Osteocyte (in vitro differentiated cells): Measurements from ENCODE around the gene TM7SF2. TPM values are rescaled to one million over a fixed set of nuclear protein-coding genes. Genes with fewer than 3 reads are reported as not detected.
A peak's percentile ranks its signal among the peaks of the same experiment; 100 is the strongest.
"Not testable (repeated sequence)": the region's sequence is repeated elsewhere in the genome, so short reads cannot be mapped to it uniquely, and the experiment has no call there.

Source experiments
- DNase-seq: peaks from one replicate; pipeline ENCODE4 v3.0.0; 2021; ENCODE audit warnings: mixed read lengths; ENCODE audit not compliant: unreplicated experiment; ENCODE audit errors: extremely low spot score
- H3K27ac Mint-ChIP-seq: one replicate; pipeline ENCODE4 v1.8.0; 2021; ENCODE audit warnings: mild to moderate bottlenecking, mixed read lengths; ENCODE audit not compliant: unreplicated experiment
- H3K27me3 Mint-ChIP-seq: one replicate; pipeline ENCODE4 v1.8.0; 2021; ENCODE audit warnings: mixed read lengths; ENCODE audit not compliant: unreplicated experiment
- H3K36me3 Mint-ChIP-seq: one replicate; pipeline ENCODE4 v1.8.0; 2021; ENCODE audit warnings: mixed read lengths; ENCODE audit not compliant: unreplicated experiment
- H3K4me1 Mint-ChIP-seq: one replicate; pipeline ENCODE4 v1.8.0; 2021; ENCODE audit warnings: mixed read lengths; ENCODE audit not compliant: unreplicated experiment
- H3K4me3 Mint-ChIP-seq: one replicate; pipeline ENCODE4 v1.8.0; 2021; ENCODE audit warnings: mild to moderate bottlenecking, moderate library complexity, mixed read lengths; ENCODE audit not compliant: unreplicated experiment
- H3K9me3 Mint-ChIP-seq: one replicate; pipeline ENCODE4 v1.8.0; 2021; ENCODE audit warnings: mixed read lengths; ENCODE audit not compliant: unreplicated experiment
- CTCF ChIP-seq: fragments of 200-600 bp; sonication (generic); IDR thresholded peaks from 2 replicates; pipeline ENCODE4 v1.5.0; 2021; ENCODE audit warnings: antibody characterized with exemption, mild to moderate bottlenecking, moderate library complexity
- total RNA-seq: library from RNA; stranded (reverse); gene quantifications from 2 replicates; pipeline ENCODE4 v1.2.1, GENCODE V29; 2021

Gene TM7SF2
- total RNA-seq, 1 donor from 2014 or later: 13.6 TPM

- H3K4me1 Mint-ChIP-seq: peaks cover 37% of the 10 kb centered on the region
Observed at GRCh38 chr11:65118097-65118837, 6.6 kb downstream of the TM7SF2 start.

GRCh38 chr11:65118891-65119669, 7.4 kb downstream of the TM7SF2 start:
- H3K4me1 Mint-ChIP-seq: peaks cover 30% of the 10 kb centered on the region
- H3K36me3 Mint-ChIP-seq: peaks cover 16% of the 10 kb centered on the region
- H3K27me3 Mint-ChIP-seq, DNase-seq, H3K9me3 Mint-ChIP-seq, H3K4me3 Mint-ChIP-seq: not testable (repeated sequence)
- H3K27ac Mint-ChIP-seq: peak overlapping the region; percentile 63

More at GRCh38 chr11:65118097-65118837, 6.6 kb downstream of the TM7SF2 start:
- peak overlapping the region; percentile 85 for H3K27ac Mint-ChIP-seq
- no peaks in the 10 kb centered on the region for H3K27me3 Mint-ChIP-seq
- DNase-seq: no peak
- H3K4me3 Mint-ChIP-seq: peak overlapping the region; percentile 86
- H3K9me3 Mint-ChIP-seq: no peaks in the 10 kb centered on the region
- no peak for TF ChIP-seq CTCF
- peaks cover 16% of the 10 kb centered on the region for H3K36me3 Mint-ChIP-seq

GRCh38 chr11:65119670-65119995, 8.0 kb downstream of the TM7SF2 start:
- Mint-ChIP-seq H3K9me3 (no peaks in the 10 kb centered on the region), H3K4me3 (no peak overlapping the region), H3K27ac (no peak overlapping the region), H3K36me3 (peaks cover 19% of the 10 kb centered on the region), H3K4me1 (peaks cover 33% of the 10 kb centered on the region), H3K27me3 (no peaks in the 10 kb centered on the region)
- TF ChIP-seq CTCF: no peak
- no peak for DNase-seq

GRCh38 chr11:65120831-65121230, 9.2 kb downstream of the TM7SF2 start:
- H3K4me1 Mint-ChIP-seq: peaks cover 33% of the 10 kb centered on the region
- no peak for DNase-seq
- H3K36me3 Mint-ChIP-seq: peaks cover 19% of the 10 kb centered on the region
- H3K27ac Mint-ChIP-seq: peak overlapping the region; percentile 97
- H3K4me3 Mint-ChIP-seq: peak overlapping the region; percentile 97
- no peaks in the 10 kb centered on the region for H3K27me3 Mint-ChIP-seq
- H3K9me3 Mint-ChIP-seq: no peaks in the 10 kb centered on the region
- TF ChIP-seq CTCF: no peak

GRCh38 chr11:65121447-65121864, 9.8 kb downstream of the TM7SF2 start:
- no peaks in the 10 kb centered on the region for H3K27me3 Mint-ChIP-seq
- H3K4me1 Mint-ChIP-seq: peaks cover 33% of the 10 kb centered on the region
- no peak for TF ChIP-seq CTCF
- H3K9me3 Mint-ChIP-seq: no peaks in the 10 kb centered on the region
- H3K4me3 Mint-ChIP-seq: peak overlapping the region; percentile 97
- H3K27ac Mint-ChIP-seq: peak overlapping the region; percentile 97
- H3K36me3 Mint-ChIP-seq: peaks cover 21% of the 10 kb centered on the region
- peak; percentile 84 for DNase-seq
